HK-2 (cell line): ENCODE measurements around the gene DLGAP1.
"Not testable (repeated sequence)": the region's sequence is repeated elsewhere in the genome, so short reads cannot be mapped to it uniquely, and the experiment has no call there.

Experiments
- DNase-seq: peaks from one replicate; pipeline ENCODE4 v3.0.0-alpha.2; 2018; ENCODE audit not compliant: unreplicated experiment

DLGAP1 gene

GRCh38 chr18:4385876-4386275 is 69.2 kb downstream of the DLGAP1 start:
- no peak for DNase-seq

DNA sequence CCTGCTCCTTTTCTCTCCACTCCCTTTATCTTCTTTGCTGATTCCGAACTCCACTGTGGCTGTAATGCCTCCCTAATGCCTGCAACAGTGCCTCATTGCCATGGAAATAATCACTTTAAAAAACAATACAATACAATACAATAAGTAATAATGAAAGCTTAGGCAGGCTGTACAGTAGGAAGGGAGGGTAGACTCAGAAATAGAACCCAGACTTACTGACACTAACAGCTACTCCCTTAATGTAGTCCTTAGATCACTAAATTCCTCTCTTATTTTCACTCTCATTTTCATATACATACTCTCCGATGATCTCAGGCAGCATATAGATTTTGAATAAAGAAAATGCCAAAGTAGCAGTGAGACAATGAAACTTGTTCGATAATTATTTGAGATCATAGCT is 70.2 kb downstream of the DLGAP1 start:
- no peak for DNase-seq

- DNase-seq, result no peak
Observed at GRCh38 chr18:4374564-4374963, 80.5 kb downstream of the DLGAP1 start.

GRCh38 chr18:4369705-4370104 is 85.4 kb downstream of the DLGAP1 start:
- no peak for DNase-seq

DNA sequence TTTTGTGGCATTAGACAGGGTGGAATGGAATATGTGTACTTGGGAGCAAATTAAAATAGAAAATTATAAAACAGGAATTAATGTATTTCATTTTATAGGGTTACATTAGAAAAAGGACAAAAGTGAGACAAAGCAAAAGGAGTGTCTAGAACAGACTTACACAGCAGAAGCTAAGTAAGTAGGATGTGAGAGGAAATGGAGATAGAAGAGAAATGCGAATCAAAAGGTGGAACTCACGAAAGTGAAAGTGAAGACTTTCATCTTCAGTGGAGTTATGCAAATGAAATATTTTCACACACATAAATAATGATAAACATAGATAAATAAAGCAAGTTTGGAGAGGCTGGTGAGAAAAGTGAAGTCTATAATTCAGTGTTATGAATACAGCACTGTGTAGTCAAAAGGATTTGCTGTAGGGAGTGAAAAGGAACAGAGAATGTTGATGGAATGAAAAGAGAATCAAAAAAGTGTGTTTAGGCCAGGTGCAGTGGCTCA is 94.8 kb downstream of the DLGAP1 start:
- DNase-seq, result no peak

DNA sequence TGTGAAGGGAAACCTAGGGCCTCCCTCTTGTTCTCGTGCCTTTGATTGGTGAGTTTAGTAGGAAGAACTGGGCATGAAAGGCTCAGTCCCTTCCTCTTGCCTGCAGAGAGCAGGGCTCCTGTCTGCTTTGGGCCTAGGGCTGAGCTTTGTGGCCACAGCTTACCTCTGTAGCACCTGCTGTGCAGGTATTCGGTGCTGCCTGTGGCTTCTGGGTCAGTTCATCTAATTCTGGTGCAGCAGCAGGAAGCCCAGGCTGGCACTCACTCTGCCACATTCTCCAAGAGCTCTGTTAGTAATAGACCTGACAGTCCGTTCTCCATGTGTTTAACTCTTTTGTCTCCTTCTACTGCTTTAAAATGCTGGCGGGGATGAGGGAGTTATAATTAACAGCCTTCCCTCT is 96.5 kb downstream of the DLGAP1 start:
- no peak for DNase-seq

- no peak for DNase-seq
Observed at GRCh38 chr18:4357579-4357978, 97.5 kb downstream of the DLGAP1 start.

GRCh38 chr18:4356929-4357328 is 98.2 kb downstream of the DLGAP1 start:
- DNase-seq, result no peak

- DNase-seq, result no peak
Observed at GRCh38 chr18:4353853-4354418, 101.2 kb downstream of the DLGAP1 start.

- DNase-seq, result no peak
Observed at GRCh38 chr18:4352746-4353551, 102.2 kb downstream of the DLGAP1 start.

DNA sequence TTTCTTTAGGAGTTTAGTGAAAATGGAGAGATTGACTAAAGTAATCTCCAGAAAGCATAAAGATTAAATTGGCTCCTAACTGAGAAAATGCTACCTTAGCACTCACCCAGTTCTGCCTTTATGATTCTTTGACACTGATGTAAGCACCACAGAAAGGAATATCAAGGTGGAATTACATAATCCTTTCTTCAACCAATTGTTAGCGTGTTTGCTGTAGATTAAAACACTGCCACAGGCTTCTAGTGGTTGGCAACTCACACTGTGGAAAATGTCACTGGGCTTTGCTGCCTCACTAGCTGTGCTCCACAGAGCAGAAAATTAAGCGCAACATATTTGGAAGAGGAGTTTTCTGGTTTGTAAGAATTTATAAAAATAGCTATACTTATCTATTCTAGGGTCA is 104.1 kb downstream of the DLGAP1 start:
- DNase-seq, result no peak

- no peak for DNase-seq
Observed at GRCh38 chr18:4335386-4335785, 119.7 kb downstream of the DLGAP1 start.

- DNase-seq, result no peak
Observed at GRCh38 chr18:4333043-4333442, 122.1 kb downstream of the DLGAP1 start.

DNA sequence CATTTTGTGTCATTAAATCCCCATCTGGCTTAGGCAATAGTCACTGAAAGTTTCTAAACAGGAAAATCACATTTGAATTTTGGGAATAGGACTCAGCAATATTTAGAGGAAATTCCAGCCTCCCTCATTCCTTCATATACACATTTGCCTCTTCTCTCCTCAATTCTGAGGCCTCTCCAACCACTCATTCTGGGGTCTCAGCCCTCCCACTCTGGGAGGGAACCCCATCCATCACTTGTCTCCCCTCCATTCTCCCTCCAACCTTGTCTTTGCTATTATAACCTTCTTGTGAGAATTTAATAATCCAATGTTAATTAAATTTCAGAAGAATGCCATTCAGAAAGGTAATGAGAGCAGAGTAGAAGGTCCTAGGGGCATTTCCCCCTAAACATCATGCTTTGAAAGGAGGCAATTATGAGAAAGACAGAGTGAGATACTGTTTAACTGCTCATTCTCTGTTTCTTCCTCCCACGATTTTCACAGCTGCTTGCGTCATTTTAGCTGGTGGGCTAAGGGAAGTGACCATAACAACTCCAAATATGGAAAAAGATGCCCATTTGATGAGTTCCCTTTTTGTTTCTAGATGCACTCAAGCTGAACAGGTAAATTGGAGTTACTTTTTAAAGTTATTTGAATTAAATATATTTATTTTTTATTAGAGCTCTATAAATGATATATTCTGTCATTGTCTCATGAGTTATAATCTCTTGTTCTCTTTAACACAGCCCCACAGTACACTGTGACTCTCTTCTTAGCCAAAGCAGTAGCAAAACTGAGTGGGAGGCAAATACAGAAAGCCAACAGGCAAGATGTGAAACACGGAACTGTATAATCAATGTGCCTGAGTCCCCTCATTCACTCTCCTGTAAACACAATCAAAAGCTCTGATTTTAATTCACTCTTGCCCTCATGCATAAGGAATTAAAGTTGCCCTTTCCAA is 135.1 kb downstream of the DLGAP1 start:
- DNase-seq, result no peak

DNA sequence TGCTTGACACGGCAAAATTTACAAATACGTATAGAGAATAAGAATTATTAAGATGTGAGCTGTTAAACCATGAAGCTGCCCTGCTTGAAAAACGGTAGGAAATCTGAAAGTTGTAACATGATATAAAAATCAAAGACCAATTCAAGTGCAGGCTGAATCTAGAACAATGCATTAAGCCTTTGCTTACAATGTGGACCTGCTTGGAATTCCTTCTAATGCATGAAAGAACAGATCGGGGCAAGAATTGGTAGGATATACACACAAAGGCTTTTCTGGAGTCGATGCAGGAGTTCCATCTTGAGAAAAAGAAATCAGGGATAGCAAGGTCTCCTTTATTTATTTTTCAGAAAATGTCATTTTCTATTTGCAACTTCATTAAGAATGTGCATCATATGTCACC is 136.8 kb downstream of the DLGAP1 start:
- DNase-seq, result no peak

- DNase-seq, result not testable (repeated sequence)
Observed at GRCh38 chr18:4311945-4312344, 143.2 kb downstream of the DLGAP1 start.

DNA sequence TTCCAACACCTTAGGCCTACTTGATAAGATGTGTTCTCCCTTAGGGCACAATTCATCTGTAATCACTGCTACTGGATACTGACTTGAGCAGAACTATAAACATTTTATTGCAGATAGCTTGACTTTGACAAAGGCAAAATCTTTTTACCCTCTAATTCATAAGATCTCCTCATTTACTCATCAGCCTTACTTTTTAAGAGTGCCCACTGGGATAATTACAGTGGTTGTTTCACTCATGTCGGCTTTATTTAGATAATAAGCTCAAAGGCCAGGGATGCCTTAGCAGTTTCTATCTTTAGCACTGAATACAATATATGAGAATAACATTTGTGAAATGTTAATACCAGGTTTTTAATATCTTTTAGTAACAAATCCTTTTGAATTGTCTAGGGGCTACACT is 144.0 kb downstream of the DLGAP1 start:
- DNase-seq, result no peak

DNA sequence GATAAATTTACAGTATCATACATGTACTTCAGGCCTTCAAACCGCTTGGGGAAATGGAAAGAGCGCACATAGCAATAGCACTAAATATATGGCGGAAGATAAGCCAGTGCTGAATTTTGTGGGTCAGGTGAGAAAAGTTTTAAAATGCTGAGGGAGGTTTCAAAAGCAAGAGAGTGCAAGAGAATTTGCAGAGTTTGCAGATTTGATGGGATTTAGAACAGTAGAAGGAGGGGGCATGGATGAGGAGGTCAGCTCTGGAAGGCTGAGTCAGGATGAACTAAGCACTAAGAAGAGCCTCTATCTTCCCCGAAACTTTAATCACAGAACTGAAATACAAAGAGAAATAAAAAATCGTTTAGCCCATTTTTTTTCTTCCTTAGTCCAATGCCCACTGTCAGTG is 145.9 kb downstream of the DLGAP1 start:
- DNase-seq, result no peak

DNA sequence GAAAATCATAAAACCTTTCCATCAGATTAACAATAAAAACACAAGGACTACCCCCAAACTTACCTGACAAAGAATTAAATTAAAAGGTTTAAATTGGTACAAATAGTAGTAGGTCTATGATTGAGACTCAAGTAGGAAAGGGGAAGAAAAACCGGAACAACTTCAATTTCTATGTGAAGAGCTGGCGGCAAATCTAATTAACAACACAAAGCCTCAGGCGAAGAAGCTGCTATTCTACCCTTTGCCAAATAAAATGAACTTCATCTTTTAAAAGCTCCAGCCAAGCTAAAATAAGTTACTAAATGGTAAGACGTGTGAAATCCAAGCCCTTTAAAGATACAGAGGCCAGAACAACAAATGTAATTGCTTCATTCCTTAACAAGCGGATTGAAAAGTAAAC is 146.5 kb downstream of the DLGAP1 start:
- no peak for DNase-seq

- no peak for DNase-seq
Observed at GRCh38 chr18:4299395-4299794, 155.7 kb downstream of the DLGAP1 start.

DNA sequence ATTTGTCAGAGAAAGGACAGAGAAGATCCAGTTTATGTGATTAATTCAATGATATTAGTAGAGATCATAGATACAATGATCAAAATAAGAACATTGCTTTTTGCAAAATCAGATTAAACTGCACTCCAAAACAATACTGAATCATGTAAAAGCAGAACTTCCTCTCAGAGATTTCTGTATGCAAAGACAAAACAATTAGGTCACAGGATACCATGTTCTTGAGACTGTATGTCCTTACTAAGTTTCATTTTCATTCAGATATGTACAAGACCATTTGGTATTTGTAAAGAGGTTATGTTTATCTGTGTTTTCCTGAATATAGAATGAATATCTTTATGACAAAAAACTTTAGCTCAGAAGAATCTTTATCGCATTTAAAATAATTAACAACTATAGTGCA is 161.8 kb downstream of the DLGAP1 start:
- DNase-seq, result no peak

DNA sequence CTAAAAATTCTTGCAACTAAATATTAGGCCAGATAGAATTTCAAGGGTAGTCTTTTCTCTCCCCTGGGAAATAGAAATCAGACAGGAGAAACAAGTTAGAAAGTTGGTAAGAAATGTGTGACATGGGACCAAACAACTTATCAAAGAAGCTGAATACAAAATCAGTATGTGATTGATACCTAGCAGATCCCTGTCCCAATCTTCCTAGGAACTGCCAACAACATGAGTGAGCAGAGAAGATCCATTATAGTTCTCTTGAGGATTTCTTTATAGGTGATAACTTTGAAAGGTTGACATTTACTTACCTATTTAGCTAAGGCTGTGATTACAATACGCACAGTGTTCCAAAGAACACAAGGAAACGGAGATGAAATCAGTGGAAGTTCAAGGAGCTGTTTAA is 162.4 kb downstream of the DLGAP1 start:
- no peak for DNase-seq
